HEK293 (cell line): ENCODE data around the gene MVP.

Source experiments
- BCL11B ChIP-seq: fragments of 450-650 bp; formaldehyde crosslinking; IDR thresholded peaks from 2 replicates; pipeline ENCODE4 v1.5.1; 2016; ENCODE audit warnings: low read depth, missing biosample characterization, missing genetic modification characterization
- EGR2 ChIP-seq: fragments of 450-650 bp; formaldehyde crosslinking; IDR thresholded peaks from 2 replicates; pipeline ENCODE4 v1.5.1; 2016; ENCODE audit warnings: low read depth, missing biosample characterization, missing genetic modification characterization
- INSM2 ChIP-seq: fragments of 450-650 bp; formaldehyde crosslinking; IDR thresholded peaks from 2 replicates; pipeline ENCODE4 v1.5.1; 2016; ENCODE audit warnings: missing biosample characterization, missing genetic modification characterization
- KLF8 ChIP-seq: fragments of 450-650 bp; formaldehyde crosslinking; IDR thresholded peaks from 2 replicates; pipeline ENCODE4 v1.5.1; 2016; ENCODE audit warnings: missing biosample characterization, missing genetic modification characterization
- MEIS1 ChIP-seq: sonication (generic); formaldehyde crosslinking; IDR thresholded peaks from 2 replicates; pipeline ENCODE4 v1.8.1; 2022; ENCODE audit warnings: missing genetic modification reagents, mild to moderate bottlenecking, borderline replicate concordance
- PRDM10 ChIP-seq: fragments of 450-650 bp; formaldehyde crosslinking; IDR thresholded peaks from 2 replicates; pipeline ENCODE4 v1.5.1; 2016; ENCODE audit warnings: missing biosample characterization, missing genetic modification characterization
- SALL2 ChIP-seq: fragments of 450-650 bp; formaldehyde crosslinking; IDR thresholded peaks from 2 replicates; pipeline ENCODE4 v1.5.0; 2017; ENCODE audit warnings: missing biosample characterization, mild to moderate bottlenecking, missing genetic modification characterization, borderline replicate concordance
- ZBTB17 ChIP-seq: fragments of 450-650 bp; formaldehyde crosslinking; IDR thresholded peaks from 2 replicates; pipeline ENCODE4 v1.5.1; 2016; ENCODE audit warnings: missing biosample characterization, missing genetic modification characterization
- ZEB2 ChIP-seq: fragments of 450-650 bp; formaldehyde crosslinking; IDR thresholded peaks from 2 replicates; pipeline ENCODE4 v1.5.1; 2016; ENCODE audit warnings: missing biosample characterization, missing genetic modification characterization
- ZNF10 ChIP-seq: fragments of 450-650 bp; formaldehyde crosslinking; IDR thresholded peaks from 2 replicates; pipeline ENCODE4 v1.5.1; 2017; ENCODE audit warnings: missing biosample characterization, missing genetic modification characterization
- ZNF148 ChIP-seq: fragments of 450-650 bp; formaldehyde crosslinking; IDR thresholded peaks from 2 replicates; pipeline ENCODE4 v1.5.0; 2017; ENCODE audit warnings: missing biosample characterization, missing genetic modification characterization, borderline replicate concordance
- ZNF169 ChIP-seq: fragments of 450-650 bp; formaldehyde crosslinking; IDR thresholded peaks from 2 replicates; pipeline ENCODE4 v1.5.1; 2016; ENCODE audit warnings: missing biosample characterization, missing genetic modification characterization
- ZNF24 ChIP-seq: fragments of 450-650 bp; formaldehyde crosslinking; IDR thresholded peaks from 2 replicates; pipeline ENCODE4 v1.5.1; 2016; ENCODE audit warnings: missing biosample characterization, missing genetic modification characterization
- ZNF513 ChIP-seq: fragments of 450-650 bp; IDR thresholded peaks from 2 replicates; pipeline ENCODE4 v1.5.1; 2018; ENCODE audit warnings: missing biosample characterization, missing genetic modification characterization
- ZNF544 ChIP-seq: fragments of 450-650 bp; formaldehyde crosslinking; IDR thresholded peaks from 2 replicates; pipeline ENCODE4 v1.5.0; 2017; ENCODE audit warnings: missing biosample characterization, missing genetic modification characterization
- ZNF585B ChIP-seq: fragments of 450-650 bp; formaldehyde crosslinking; IDR thresholded peaks from 2 replicates; pipeline ENCODE4 v1.5.1; 2016; ENCODE audit warnings: missing biosample characterization, missing genetic modification characterization
- ZNF658 ChIP-seq: fragments of 450-650 bp; formaldehyde crosslinking; IDR thresholded peaks from 2 replicates; pipeline ENCODE4; 2016; ENCODE audit warnings: missing biosample characterization, missing genetic modification characterization
- ZNF777 ChIP-seq: fragments of 450-650 bp; formaldehyde crosslinking; IDR thresholded peaks from 2 replicates; pipeline ENCODE4 v1.5.1; 2017; ENCODE audit warnings: missing biosample characterization, missing genetic modification characterization, borderline replicate concordance
- ZNF785 ChIP-seq: fragments of 450-650 bp; formaldehyde crosslinking; IDR thresholded peaks from 2 replicates; pipeline ENCODE4 v1.5.1; 2016; ENCODE audit warnings: missing biosample characterization, missing genetic modification characterization
- TF ChIP-seq, protein P1 (sequence below): IDR thresholded peaks from 2 replicates; pipeline ENCODE4 v1.6.1; 2011; ENCODE audit warnings: mild to moderate bottlenecking, low read depth, low read length, borderline replicate concordance
- TF ChIP-seq, protein P2 (sequence below): fragments of 450-650 bp; formaldehyde crosslinking; IDR thresholded peaks from 2 replicates; pipeline ENCODE4 v1.5.1; 2016; ENCODE audit warnings: missing biosample characterization, missing genetic modification characterization
- TF ChIP-seq, protein P3 (sequence below): fragments of 450-650 bp; formaldehyde crosslinking; IDR thresholded peaks from 2 replicates; pipeline ENCODE4 v1.5.1; 2016; ENCODE audit warnings: missing biosample characterization, missing genetic modification characterization

MVP gene

GRCh38 chr16:29862884-29863668, 42.8 kb downstream of the MVP start, which contains the start of gene CDIPT (continued):
- TF ChIP-seq ZNF785 (peak; percentile 56), ZNF24 (tag by site-specific recombination) (peak; percentile 95), KLF8 (tag by site-specific recombination) (peak; percentile 91; the same call in 1 of the 2 replicates), ZBTB17 (tag by site-specific recombination) (peak; percentile 93), ZNF169 (tag by site-specific recombination) (no peak), ZNF148 (peak; percentile 45; the same call in 1 of the 2 replicates), ZNF585B (tag by site-specific recombination) (no peak), ZNF777 (tag by site-specific recombination) (peak; percentile 95), ZNF544 (tag by site-specific recombination) (no peak), SALL2 (tag by site-specific recombination) (peak; percentile 66; the same call in 1 of the 2 replicates), BCL11B (tag by site-specific recombination) (no peak), PRDM10 (peak; percentile 100), INSM2 (tag by site-specific recombination) (peak; percentile 13), ZNF10 (tag by site-specific recombination) (no peak), ZEB2 (tag by site-specific recombination) (peak; percentile 81; the same call in 1 of the 2 replicates), MEIS1 (CRISPR knock-in tag) (no peak), EGR2 (tag by site-specific recombination) (peak; percentile 39; the same call in 1 of the 2 replicates), ZNF658 (no peak), ZNF513 (tag by site-specific recombination) (0 out of 2 replicates have a peak, but pooled peaks have one; percentile 1)
- TF ChIP-seq, protein P1, sequence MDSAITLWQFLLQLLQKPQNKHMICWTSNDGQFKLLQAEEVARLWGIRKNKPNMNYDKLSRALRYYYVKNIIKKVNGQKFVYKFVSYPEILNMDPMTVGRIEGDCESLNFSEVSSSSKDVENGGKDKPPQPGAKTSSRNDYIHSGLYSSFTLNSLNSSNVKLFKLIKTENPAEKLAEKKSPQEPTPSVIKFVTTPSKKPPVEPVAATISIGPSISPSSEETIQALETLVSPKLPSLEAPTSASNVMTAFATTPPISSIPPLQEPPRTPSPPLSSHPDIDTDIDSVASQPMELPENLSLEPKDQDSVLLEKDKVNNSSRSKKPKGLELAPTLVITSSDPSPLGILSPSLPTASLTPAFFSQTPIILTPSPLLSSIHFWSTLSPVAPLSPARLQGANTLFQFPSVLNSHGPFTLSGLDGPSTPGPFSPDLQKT, result no peak
- TF ChIP-seq, protein P2, sequence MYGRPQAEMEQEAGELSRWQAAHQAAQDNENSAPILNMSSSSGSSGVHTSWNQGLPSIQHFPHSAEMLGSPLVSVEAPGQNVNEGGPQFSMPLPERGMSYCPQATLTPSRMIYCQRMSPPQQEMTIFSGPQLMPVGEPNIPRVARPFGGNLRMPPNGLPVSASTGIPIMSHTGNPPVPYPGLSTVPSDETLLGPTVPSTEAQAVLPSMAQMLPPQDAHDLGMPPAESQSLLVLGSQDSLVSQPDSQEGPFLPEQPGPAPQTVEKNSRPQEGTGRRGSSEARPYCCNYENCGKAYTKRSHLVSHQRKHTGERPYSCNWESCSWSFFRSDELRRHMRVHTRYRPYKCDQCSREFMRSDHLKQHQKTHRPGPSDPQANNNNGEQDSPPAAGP, result peak; percentile 96
- TF ChIP-seq, protein P3, sequence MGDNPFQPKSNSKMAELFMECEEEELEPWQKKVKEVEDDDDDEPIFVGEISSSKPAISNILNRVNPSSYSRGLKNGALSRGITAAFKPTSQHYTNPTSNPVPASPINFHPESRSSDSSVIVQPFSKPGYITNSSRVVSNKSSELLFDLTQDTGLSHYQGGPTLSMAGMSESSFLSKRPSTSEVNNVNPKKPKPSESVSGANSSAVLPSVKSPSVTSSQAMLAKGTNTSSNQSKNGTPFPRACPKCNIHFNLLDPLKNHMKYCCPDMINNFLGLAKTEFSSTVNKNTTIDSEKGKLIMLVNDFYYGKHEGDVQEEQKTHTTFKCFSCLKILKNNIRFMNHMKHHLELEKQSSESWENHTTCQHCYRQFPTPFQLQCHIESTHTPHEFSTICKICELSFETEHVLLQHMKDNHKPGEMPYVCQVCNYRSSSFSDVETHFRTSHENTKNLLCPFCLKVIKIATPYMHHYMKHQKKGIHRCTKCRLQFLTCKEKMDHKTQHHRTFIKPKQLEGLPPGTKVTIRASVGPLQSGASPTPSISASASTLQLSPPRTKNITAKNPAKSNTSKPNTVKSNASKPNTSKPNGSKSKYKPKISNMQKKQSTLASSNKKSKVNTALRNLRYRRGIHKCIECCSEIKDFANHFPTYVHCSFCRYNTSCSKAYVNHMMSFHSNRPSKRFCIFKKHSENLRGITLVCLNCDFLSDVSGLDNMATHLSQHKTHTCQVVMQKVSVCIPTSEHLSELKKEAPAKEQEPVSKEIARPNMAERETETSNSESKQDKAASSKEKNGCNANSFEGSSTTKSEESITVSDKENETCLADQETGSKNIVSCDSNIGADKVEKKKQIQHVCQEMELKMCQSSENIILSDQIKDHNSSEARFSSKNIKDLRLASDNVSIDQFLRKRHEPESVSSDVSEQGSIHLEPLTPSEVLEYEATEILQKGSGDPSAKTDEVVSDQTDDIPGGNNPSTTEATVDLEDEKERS (tag by site-specific recombination), result no peak
